Esophagus (tissue), 2 donors: ENCODE measurements around the gene FCGBP. TPM values are rescaled to one million over a fixed set of nuclear protein-coding genes. Genes with fewer than 3 reads are reported as not detected.

ENCODE experiments used
- H3K27ac ChIP-seq, 2 donors: one replicate each; pipeline ENCODE4 v1.5.1; 2013; ENCODE audit warnings: low read depth in 2 of 2, mild to moderate bottlenecking in 2 of 2, inconsistent platforms in 1 of 2, low read length in 1 of 2, moderate library complexity in 1 of 2
- H3K27me3 ChIP-seq, 2 donors: one replicate each; pipeline ENCODE4 v1.6.1; 2013; ENCODE audit warnings: low read length in 2 of 2, control low read depth in 1 of 2, mild to moderate bottlenecking in 1 of 2; ENCODE audit not compliant: insufficient read depth in 2 of 2, control insufficient read depth in 1 of 2
- H3K36me3 ChIP-seq, 2 donors: one replicate each; pipeline ENCODE4 v1.6.1; 2013; ENCODE audit warnings: low read length in 1 of 2; ENCODE audit not compliant: control insufficient read depth in 2 of 2, insufficient read depth in 2 of 2
- H3K4me1 ChIP-seq, 2 donors: one replicate each; pipeline ENCODE4 v1.6.1; 2013; ENCODE audit warnings: low read length in 1 of 2; ENCODE audit not compliant: control insufficient read depth in 2 of 2, insufficient read depth in 2 of 2
- H3K4me3 ChIP-seq, 2 donors: one replicate each; pipeline ENCODE4 v1.5.1; 2013; ENCODE audit warnings: low read length in 2 of 2, mild to moderate bottlenecking in 2 of 2, low read depth in 1 of 2, moderate library complexity in 1 of 2
- H3K9me3 ChIP-seq, 2 donors: one replicate each; pipeline ENCODE4 v1.6.1; 2013; ENCODE audit warnings: mild to moderate bottlenecking in 2 of 2, low read depth in 1 of 2, low read length in 1 of 2, moderate library complexity in 1 of 2; ENCODE audit not compliant: control insufficient read depth in 2 of 2, insufficient read depth in 1 of 2
- WGBS, 2 donors: extraction: QIAGEN DNeasy Blood & Tissue Kit; methylation state at CpG; one replicate each; pipeline ENCODE4 v1.1.7; 2013; 5-methylcytosine and 5-hydroxymethylcytosine counted together
- polyA plus RNA-seq, 2 donors: library from polyadenylated mRNA; stranded (reverse); fragments of 200-250 nt; gene quantifications; one replicate each; pipeline ENCODE4 v1.2.3, GENCODE V29; 2013
- donor health status: healthy with polysubstance abuse.
- donor health status: Bipolar disorder and iron deficiency.

Gene FCGBP
- polyA plus RNA-seq, 2 donors, result 2.3 to 3.0 TPM

DNA sequence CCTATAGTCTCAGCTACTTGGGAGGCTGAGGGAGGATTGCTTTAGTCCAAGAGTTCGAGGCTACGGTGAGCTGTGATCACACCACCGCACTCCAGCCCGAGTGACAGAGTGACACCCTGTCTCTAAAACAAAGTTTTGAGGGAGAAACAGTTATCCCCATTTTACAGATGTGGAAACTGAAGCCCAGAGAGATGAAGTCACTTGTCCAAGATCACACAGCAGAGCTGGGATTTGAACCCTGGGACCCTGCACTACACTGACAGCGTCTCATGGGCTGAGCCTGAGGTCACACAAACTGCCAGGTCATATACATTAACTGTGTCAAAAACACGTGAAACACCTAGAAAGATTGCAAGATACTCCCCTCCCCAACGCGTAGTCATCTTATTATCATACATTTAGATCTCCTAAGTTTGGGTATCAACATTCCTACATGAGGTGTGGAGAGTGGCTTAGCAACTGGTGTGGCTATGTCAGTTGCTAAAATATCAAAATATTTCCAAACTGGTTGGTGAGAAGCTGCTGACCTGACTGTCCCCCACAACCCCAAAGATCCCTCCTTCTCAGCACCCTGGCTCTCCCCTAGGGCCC lies 8.2 kb downstream of the FCGBP start:
- Histone ChIP-seq H3K36me3 (no peaks in the 10 kb centered on the region), H3K27ac (no peak overlapping the region), H3K27me3 (no peaks in the 10 kb centered on the region), H3K4me1 (peaks cover 0 to 2% of the 10 kb centered on the region in 2 donors), H3K9me3 (peaks cover 0 to 3% of the 10 kb centered on the region in 2 donors), H3K4me3 (no peak overlapping the region)
- 92 to 94% methylated on average over 8 of the region's 8 CpGs for WGBS, 2 donors

DNA sequence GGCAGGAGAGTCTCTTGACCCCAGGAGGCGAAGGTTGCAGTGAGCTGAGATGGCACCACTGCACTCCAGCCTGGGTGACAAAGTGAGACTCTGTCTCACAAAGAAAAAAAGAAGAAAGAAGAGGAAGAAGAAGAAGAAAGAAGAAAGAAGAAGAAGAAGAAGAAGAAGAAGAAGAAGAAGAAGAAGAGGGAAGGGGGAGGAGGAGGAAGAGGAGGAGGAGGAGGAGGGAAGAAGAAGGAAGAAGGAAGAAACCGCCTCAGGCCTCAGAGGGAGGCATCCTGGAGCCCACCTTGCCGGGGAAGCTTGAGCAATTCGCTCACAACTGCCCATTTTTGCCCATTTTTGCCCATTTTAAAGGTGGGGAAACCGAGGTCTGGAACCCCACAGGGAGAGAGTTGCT lies 9.5 kb downstream of the FCGBP start:
- H3K4me1 ChIP-seq, result peaks cover 0 to 2% of the 10 kb centered on the region in 2 donors
- no peak overlapping the region for H3K27ac ChIP-seq
- no peaks in the 10 kb centered on the region for H3K36me3 ChIP-seq
- no peaks in the 10 kb centered on the region for H3K27me3 ChIP-seq
- WGBS, 2 donors, result 81 to 90% methylated on average over 5 of the region's 5 CpGs
- no peak overlapping the region for H3K4me3 ChIP-seq
- peaks cover 0 to 3% of the 10 kb centered on the region in 2 donors for H3K9me3 ChIP-seq

DNA sequence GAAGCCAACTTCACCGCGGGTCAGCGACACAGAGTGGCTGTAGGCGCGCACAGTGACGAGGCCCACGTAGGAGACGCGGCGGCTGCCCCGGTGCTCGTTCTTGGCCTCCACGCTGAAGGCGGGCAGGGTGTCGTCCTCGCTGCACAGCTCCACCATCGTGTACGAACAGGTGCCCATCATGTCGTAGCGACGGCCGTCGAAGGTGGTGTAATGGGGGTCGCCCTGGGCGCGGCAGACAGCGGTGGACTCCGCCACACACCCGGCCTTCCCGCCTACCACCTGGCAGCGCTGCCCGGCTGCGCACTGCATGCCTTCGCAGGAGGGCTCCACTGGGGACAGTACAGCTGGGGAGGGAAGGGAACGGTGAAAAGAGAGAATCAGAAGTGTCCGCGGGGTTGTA lies 10.0 kb downstream of the FCGBP start:
- Histone ChIP-seq H3K9me3 (peaks cover 2 to 3% of the 10 kb centered on the region in 2 donors), H3K36me3 (no peaks in the 10 kb centered on the region), H3K4me1 (peaks cover 0 to 2% of the 10 kb centered on the region in 2 donors), H3K27me3 (no peaks in the 10 kb centered on the region), H3K4me3 (no peak overlapping the region), H3K27ac (no peak overlapping the region)
- 96% methylated on average over 37 of the region's 37 CpGs for WGBS, 2 donors

DNA sequence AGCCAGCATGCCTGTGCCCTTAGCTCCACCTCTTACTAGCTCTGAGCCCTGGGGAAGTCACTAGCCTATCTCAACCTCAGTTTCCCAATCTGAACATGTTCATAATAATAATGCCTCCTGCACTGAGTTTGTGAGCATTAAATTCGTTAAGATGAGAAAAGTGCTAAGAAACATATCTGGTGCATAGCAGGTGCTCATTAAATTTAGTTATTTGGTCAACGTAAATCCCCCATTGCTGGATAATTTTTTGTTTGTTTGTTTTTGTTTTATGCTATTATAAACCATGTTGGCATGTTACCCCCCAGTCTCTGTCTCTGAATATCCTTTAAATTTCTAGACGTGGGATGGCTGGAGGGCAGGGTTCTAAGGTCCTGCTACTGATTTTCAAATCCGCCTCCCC lies 10.6 kb downstream of the FCGBP start:
- Histone ChIP-seq H3K4me3 (no peak overlapping the region), H3K27me3 (no peaks in the 10 kb centered on the region), H3K27ac (no peak overlapping the region), H3K4me1 (peaks cover 0 to 2% of the 10 kb centered on the region in 2 donors), H3K36me3 (no peaks in the 10 kb centered on the region), H3K9me3 (peaks cover 3% of the 10 kb centered on the region in 2 donors)
- WGBS, 2 donors, result 77 to 81% methylated on average over 4 of the region's 4 CpGs

DNA sequence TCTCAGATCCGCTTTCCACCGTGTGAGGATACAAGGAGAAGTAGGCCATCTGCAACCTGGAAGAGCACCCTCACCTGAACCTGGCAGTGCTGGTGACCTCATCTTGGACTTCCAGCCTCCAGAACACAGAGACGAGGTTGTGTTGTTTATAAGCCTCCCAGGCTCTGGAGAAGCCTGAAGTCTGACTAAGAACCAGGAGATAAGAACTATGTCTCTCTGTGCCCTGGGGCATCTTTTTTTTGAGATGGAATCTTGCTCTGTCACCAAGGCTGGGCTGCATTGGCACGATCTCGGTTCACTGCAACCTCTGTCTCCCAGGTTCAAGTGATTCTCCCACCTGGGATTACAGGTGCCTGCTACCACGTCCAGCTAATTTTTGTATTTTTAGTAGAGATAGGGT lies 14.5 kb downstream of the FCGBP start:
- Histone ChIP-seq H3K27ac (no peak overlapping the region), H3K4me1 (peaks cover 0 to 6% of the 10 kb centered on the region in 2 donors), H3K9me3 (peaks cover 3% of the 10 kb centered on the region in 2 donors), H3K4me3 (no peak overlapping the region), H3K36me3 (no peaks in the 10 kb centered on the region), H3K27me3 (no peaks in the 10 kb centered on the region)
- WGBS, 2 donors, result 89 to 91% methylated on average over 6 of the region's 6 CpGs

DNA sequence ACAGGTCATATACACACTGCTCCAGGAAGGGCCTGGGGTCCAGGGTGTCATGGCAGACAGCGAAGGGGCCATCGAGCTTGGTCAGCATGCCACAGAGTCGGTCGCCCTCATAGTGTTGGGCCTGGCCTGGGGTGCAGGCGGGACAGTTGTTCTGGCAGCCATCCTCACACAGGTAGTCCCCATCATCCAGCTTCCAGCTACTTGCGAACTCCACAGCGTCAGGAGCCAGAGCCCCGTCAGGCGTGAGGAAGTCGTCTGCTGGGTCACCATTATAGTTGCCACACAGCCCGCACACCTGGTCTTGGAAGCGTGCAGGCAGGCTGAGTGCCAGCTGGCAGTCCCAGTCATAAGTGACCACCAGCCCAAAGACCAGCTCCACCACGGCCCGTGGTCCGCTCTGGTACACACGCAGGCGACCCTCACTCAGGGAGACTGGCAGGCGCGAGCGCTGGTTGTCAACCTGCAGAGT lies 16.2 kb downstream of the FCGBP start:
- WGBS, 2 donors, result 93 to 95% methylated on average over 20 of the region's 20 CpGs

DNA sequence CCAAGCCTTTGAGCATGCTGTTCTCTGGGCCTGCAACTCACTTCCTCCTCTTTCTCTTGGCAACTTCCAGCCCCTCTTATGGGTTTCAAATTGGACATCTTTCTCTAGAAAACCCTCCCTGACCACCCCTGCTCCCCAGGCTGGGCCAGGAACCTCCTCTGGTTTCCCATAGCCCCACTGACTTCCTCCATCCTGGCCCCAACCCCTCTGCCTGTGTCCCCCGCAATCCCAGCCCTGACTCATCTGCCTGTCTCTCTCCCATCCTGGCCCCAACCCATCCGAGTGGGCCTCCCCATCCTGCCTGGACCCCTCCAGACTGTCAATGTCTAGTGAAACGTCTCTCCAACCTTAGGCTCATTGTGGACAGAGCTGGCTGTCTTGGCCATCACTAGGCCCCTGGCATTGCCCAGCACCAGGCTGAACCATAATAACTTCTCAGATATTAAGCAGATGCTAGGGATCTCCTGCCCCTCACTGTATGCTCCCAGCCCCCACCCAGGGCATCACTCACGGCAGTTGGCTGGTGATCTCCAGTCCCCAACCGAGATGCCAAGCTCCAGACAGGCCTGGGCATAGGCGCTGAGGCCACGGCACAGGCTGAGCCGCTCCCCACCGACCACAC lies 16.8 kb downstream of the FCGBP start:
- Histone ChIP-seq H3K27me3 (no peaks in the 10 kb centered on the region), H3K36me3 (no peaks in the 10 kb centered on the region), H3K4me1 (peaks cover 0 to 6% of the 10 kb centered on the region in 2 donors), H3K27ac (no peak overlapping the region), H3K9me3 (peaks cover 0 to 3% of the 10 kb centered on the region in 2 donors), H3K4me3 (no peak overlapping the region)
- WGBS, 2 donors, result 86 to 89% methylated on average over 7 to 9 of the region's 9 CpGs

More for the DNA sequence above, 16.2 kb downstream of the FCGBP start:
- Histone ChIP-seq H3K27ac (no peak overlapping the region), H3K36me3 (no peaks in the 10 kb centered on the region), H3K27me3 (no peaks in the 10 kb centered on the region), H3K4me1 (peaks cover 0 to 6% of the 10 kb centered on the region in 2 donors), H3K9me3 (peaks cover 0 to 3% of the 10 kb centered on the region in 2 donors), H3K4me3 (no peak overlapping the region)

DNA sequence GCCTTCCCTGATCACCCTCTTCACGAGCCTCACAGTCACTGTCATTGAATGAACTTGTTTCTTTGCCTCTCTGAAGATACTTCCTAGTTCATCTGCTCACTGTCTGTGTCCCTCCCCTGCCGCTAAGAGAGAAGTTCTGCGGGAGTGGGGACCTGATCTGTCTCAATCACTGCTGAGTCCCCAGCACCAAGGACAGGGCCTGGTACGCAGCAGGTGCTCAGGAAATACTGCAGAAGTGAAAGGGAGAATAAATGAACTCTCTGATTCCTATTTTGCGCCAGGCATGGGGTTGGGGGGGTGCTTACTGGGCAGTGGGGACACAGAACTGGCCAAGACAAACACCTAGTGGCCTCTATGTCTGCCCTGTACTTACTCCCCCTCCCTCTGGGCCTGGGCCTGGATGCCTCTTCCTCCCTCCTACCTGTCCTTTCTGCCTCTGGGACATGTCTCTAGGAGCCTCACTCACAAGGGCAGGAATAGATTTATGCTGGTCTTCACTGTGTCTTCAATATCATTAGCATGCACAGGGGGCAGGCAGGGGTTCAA lies 17.5 kb downstream of the FCGBP start:
- 74 to 79% methylated on average over 5 of the region's 5 CpGs for whole genome bisulfite sequencing, 2 donors
- Histone ChIP-seq H3K4me1 (peaks cover 0 to 6% of the 10 kb centered on the region in 2 donors), H3K9me3 (peaks cover 0 to 3% of the 10 kb centered on the region in 2 donors), H3K27ac (no peak overlapping the region), H3K27me3 (no peaks in the 10 kb centered on the region), H3K4me3 (no peak overlapping the region), H3K36me3 (no peaks in the 10 kb centered on the region)

DNA sequence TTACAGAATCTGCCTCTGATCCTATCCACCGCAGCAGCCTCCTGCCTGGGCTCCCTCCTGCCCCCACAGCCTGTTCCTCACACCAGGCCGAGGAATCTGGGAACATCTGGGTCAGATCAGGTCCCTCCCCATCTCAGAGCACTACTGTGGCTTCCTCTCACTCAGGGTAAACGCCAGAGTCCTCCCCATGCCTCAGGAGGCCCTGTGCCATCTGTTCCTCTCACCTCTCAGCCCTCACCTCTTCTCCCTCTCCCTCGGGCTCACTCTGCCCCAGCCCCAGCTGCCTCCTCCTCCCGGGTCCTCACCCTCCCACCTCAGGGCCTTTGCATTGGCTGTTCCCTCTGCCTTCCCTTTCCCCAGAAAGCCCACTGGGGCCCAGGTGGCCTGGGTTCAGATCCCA lies 18.2 kb downstream of the FCGBP start:
- H3K9me3 ChIP-seq, result peaks cover 0 to 3% of the 10 kb centered on the region in 2 donors
- H3K4me3 ChIP-seq, result no peak overlapping the region
- 66 to 70% methylated on average over 5 of the region's 5 CpGs for WGBS, 2 donors
- H3K36me3 ChIP-seq, result no peaks in the 10 kb centered on the region
- H3K4me1 ChIP-seq, result peaks cover 0 to 6% of the 10 kb centered on the region in 2 donors
- H3K27me3 ChIP-seq, result no peaks in the 10 kb centered on the region
- H3K27ac ChIP-seq, result no peak overlapping the region
